GM03348 (cell line): ENCODE measurements around the gene PTPRN2.
"Not testable (repeated sequence)": the region's sequence is repeated elsewhere in the genome, so short reads cannot be mapped to it uniquely, and the experiment has no call there.

Source experiments
- DNase-seq: peaks from one replicate; pipeline ENCODE4 v3.0.0; 2012; ENCODE audit warnings: low spot score

The PTPRN2 gene

GRCh38 chr7:158587162-158588084 is at the start of gene PTPRN2:
PTPRN2 (minus strand) TSS chr7:158587823.
- DNase-seq = peak; percentile 95

- DNase-seq = no peak
Observed at GRCh38 chr7:158633055-158633956, 45.7 kb upstream of the PTPRN2 start.

GRCh38 chr7:158631574-158632195 is 44.1 kb upstream of the PTPRN2 start:
- DNase-seq = no peak

- DNase-seq = not testable (repeated sequence)
Observed at GRCh38 chr7:158626289-158626688, 38.7 kb upstream of the PTPRN2 start.

GRCh38 chr7:158623241-158623640 is 35.6 kb upstream of the PTPRN2 start:
- no peak for DNase-seq

GRCh38 chr7:158620839-158621441 is 33.3 kb upstream of the PTPRN2 start:
- DNase-seq = no peak

- DNase-seq = no peak
Observed at GRCh38 chr7:158620418-158620817, 32.8 kb upstream of the PTPRN2 start.

- DNase-seq = no peak
Observed at GRCh38 chr7:158618745-158619140, 31.1 kb upstream of the PTPRN2 start.

- DNase-seq = no peak
Observed at GRCh38 chr7:158617737-158618128, 30.1 kb upstream of the PTPRN2 start.

GRCh38 chr7:158616050-158616449 is 28.4 kb upstream of the PTPRN2 start:
- no peak for DNase-seq

- peak; percentile 76 for DNase-seq
Observed at GRCh38 chr7:158614700-158615099, 27.1 kb upstream of the PTPRN2 start.

- DNase-seq = no peak
Observed at GRCh38 chr7:158613481-158613880, 25.9 kb upstream of the PTPRN2 start.

- no peak for DNase-seq
Observed at GRCh38 chr7:158612546-158612945, 24.9 kb upstream of the PTPRN2 start.

- no peak for DNase-seq
Observed at GRCh38 chr7:158611541-158611940, 23.9 kb upstream of the PTPRN2 start.

- DNase-seq = no peak
Observed at GRCh38 chr7:158609313-158609974, 21.8 kb upstream of the PTPRN2 start.

GRCh38 chr7:158607563-158607962 is 19.9 kb upstream of the PTPRN2 start:
- no peak for DNase-seq

- no peak for DNase-seq
Observed at GRCh38 chr7:158606671-158607424, 19.2 kb upstream of the PTPRN2 start.

GRCh38 chr7:158606129-158606528 is 18.5 kb upstream of the PTPRN2 start:
- no peak for DNase-seq

- DNase-seq = no peak
Observed at GRCh38 chr7:158603773-158604755, 16.4 kb upstream of the PTPRN2 start.
